ENCODE results near the gene RBM26.

The RBM26 gene

GRCh38 chr13:79271616-79272015 is 134.4 kb downstream of the RBM26 start:
- no peak for DNase-seq

- DNase-seq, result no peak
Observed at GRCh38 chr13:79270859-79271258, 135.2 kb downstream of the RBM26 start.
